H1 (cell line): Measurements from ENCODE around the gene NEK2. TPM values are rescaled to one million over a fixed set of nuclear protein-coding genes. Genes with fewer than 3 reads are reported as not detected.

ENCODE experiments used
- CTCF ChIA-PET: fragments of 300-600 bp; sonication (Branson Sonifier 250); formaldehyde crosslinking; loops from one replicate; lab custom pipeline; 2021; ENCODE audit not compliant: partially characterized antibody; lab: Charles Lee
- POLR2A ChIA-PET: fragments of 300-600 bp; sonication (Branson Sonifier 250); formaldehyde crosslinking; loops from one replicate; lab custom pipeline; 2021; ENCODE audit warnings: inconsistent platforms; ENCODE audit not compliant: partially characterized antibody; lab: Charles Lee
- DNase-seq, 2 experiments: peaks; one replicate each; pipeline versions ENCODE4 v3.0.0 to v3.0.0-alpha.2; 2010 to 2022; ENCODE audit warnings: low spot score in 2 of 2, low read depth in 1 of 2, mixed read lengths in 1 of 2
- FAIRE-seq: peaks from 2 replicates; lab custom pipeline; 2011; peaks lifted over from hg19 to GRCh38; lab: Jason Lieb, UNC
- H2AFZ ChIP-seq: 2 replicates; pipeline ENCODE4 v1.8.1; 2012; ENCODE audit warnings: low read length, inconsistent platforms
- H2AK5ac ChIP-seq: 2 replicates; pipeline ENCODE4 v1.6.1; 2013; ENCODE audit warnings: low read depth, low read length
- H2BK120ac ChIP-seq: replicated peaks from 2 replicates; pipeline ENCODE3; 2013; ENCODE audit warnings: low read depth, low read length, inconsistent platforms
- H2BK12ac ChIP-seq: 2 replicates; pipeline ENCODE4 v1.6.1; 2013; ENCODE audit warnings: low read depth, low read length
- H2BK15ac ChIP-seq: 2 replicates; pipeline ENCODE4 v1.6.1; 2013; ENCODE audit warnings: low read length
- H2BK20ac ChIP-seq: 2 replicates; pipeline ENCODE4 v1.6.1; 2013; ENCODE audit warnings: low read length
- H2BK5ac ChIP-seq: 2 replicates; pipeline ENCODE4 v1.6.1; 2013; ENCODE audit warnings: low read depth, low read length
- H3K14ac ChIP-seq: 2 replicates; pipeline ENCODE4 v1.6.1; 2013; ENCODE audit warnings: inconsistent platforms; ENCODE audit not compliant: insufficient read length
- H3K18ac ChIP-seq: 2 replicates; pipeline ENCODE4 v1.6.1; 2013; ENCODE audit warnings: low read length; ENCODE audit errors: extremely low read depth
- H3K23ac ChIP-seq: 2 replicates; pipeline ENCODE4 v1.6.1; 2013; ENCODE audit warnings: inconsistent platforms; ENCODE audit not compliant: insufficient read length
- H3K23me2 ChIP-seq: 2 replicates; pipeline ENCODE4 v1.6.1; 2013; ENCODE audit warnings: low read depth, low read length
- H3K27ac ChIP-seq: 2 replicates; pipeline ENCODE4 v1.6.1; 2011; ENCODE audit warnings: low read depth, low read length, inconsistent platforms
- H3K27me3 ChIP-seq, 4 experiments: replicated peaks in 1 of 4; 1 replicate in 1 of 4; 2 replicates in 3 of 4; pipeline versions ENCODE4 v1.6.1 to v1.8.1; 2011 to 2013; ENCODE audit warnings: low read length in 3 of 4, mild to moderate bottlenecking in 3 of 4, inconsistent platforms in 2 of 4, mixed read lengths in 2 of 4, moderate library complexity in 1 of 4; ENCODE audit not compliant: control insufficient read depth in 3 of 4, insufficient read depth in 3 of 4; ENCODE audit errors: extremely low read depth in 1 of 4
- H3K36me3 ChIP-seq, 4 experiments: 2 replicates each; pipeline versions ENCODE4 v1.6.1 to v1.8.1; 2011 to 2013; ENCODE audit warnings: mild to moderate bottlenecking in 4 of 4, low read length in 3 of 4, moderate library complexity in 2 of 4, control low read depth in 1 of 4, inconsistent platforms in 1 of 4; ENCODE audit not compliant: insufficient read depth in 4 of 4, control insufficient read depth in 2 of 4
- H3K4ac ChIP-seq: replicated peaks from 2 replicates; pipeline ENCODE3; 2013; ENCODE audit warnings: low read length, low read depth, mixed read lengths, inconsistent platforms; ENCODE audit not compliant: insufficient read length
- H3K4me1 ChIP-seq, 4 experiments: replicated peaks in 1 of 4; 1 replicate in 1 of 4; 2 replicates in 3 of 4; pipeline versions ENCODE4 v1.6.1 to v1.8.1; 2011 to 2013; ENCODE audit warnings: low read length in 3 of 4, inconsistent platforms in 2 of 4, mixed read lengths in 1 of 4; ENCODE audit not compliant: insufficient read depth in 4 of 4, control insufficient read depth in 3 of 4
- H3K4me2 ChIP-seq, 2 experiments: 2 replicates each; pipeline versions ENCODE4 v1.6.1 to v1.8.1; 2011 to 2013; ENCODE audit warnings: low read depth in 2 of 2, low read length in 2 of 2, control low read depth in 1 of 2, inconsistent platforms in 1 of 2, mild to moderate bottlenecking in 1 of 2; ENCODE audit not compliant: insufficient read depth in 1 of 2
- H3K4me3 ChIP-seq, 4 experiments: fragments of 200-600, 300-600 bp in 1 of 4; sonication (generic), shearing (Covaris generic), sonication (Bioruptor Twin) in 1 of 4; 2 replicates each; pipeline versions ENCODE4 v1.5.1 to v1.8.1; 2011 to 2016; ENCODE audit warnings: low read length in 4 of 4, low read depth in 3 of 4, control low read depth in 2 of 4, inconsistent platforms in 2 of 4, mild to moderate bottlenecking in 2 of 4, mixed read lengths in 1 of 4, moderate library complexity in 1 of 4; ENCODE audit not compliant: insufficient read depth in 2 of 4; ENCODE audit errors: extremely low read depth in 1 of 4
- H3K56ac ChIP-seq: replicated peaks from 2 replicates; pipeline ENCODE3; 2013; ENCODE audit warnings: low read depth, mild to moderate bottlenecking, mixed read lengths, low read length, inconsistent platforms; ENCODE audit not compliant: insufficient read length
- H3K79me1 ChIP-seq: 2 replicates; pipeline ENCODE4 v1.6.1; 2013; ENCODE audit warnings: low read depth, low read length, control low read depth
- H3K79me2 ChIP-seq, 2 experiments: 2 replicates each; pipeline versions ENCODE4 v1.6.1 to v1.8.1; 2012 to 2013; ENCODE audit warnings: low read length in 2 of 2, mild to moderate bottlenecking in 2 of 2, inconsistent platforms in 1 of 2; ENCODE audit not compliant: insufficient read depth in 2 of 2, control insufficient read depth in 1 of 2
- H3K9ac ChIP-seq, 4 experiments: replicated peaks in 1 of 4; 1 replicate in 1 of 4; 2 replicates in 3 of 4; pipeline versions ENCODE4 v1.6.1 to v1.8.1; 2011 to 2013; ENCODE audit warnings: low read depth in 3 of 4, low read length in 3 of 4, control low read depth in 2 of 4, mild to moderate bottlenecking in 2 of 4, moderate library complexity in 2 of 4, inconsistent platforms in 1 of 4; ENCODE audit errors: extremely low read depth in 1 of 4
- H3K9me3 ChIP-seq, 2 experiments: 2 replicates each; pipeline versions ENCODE4 v1.6.1 to v1.8.1; 2012 to 2013; ENCODE audit warnings: mild to moderate bottlenecking in 2 of 2, moderate library complexity in 2 of 2, control low read depth in 1 of 2, inconsistent platforms in 1 of 2, low read depth in 1 of 2, low read length in 1 of 2, mixed read lengths in 1 of 2; ENCODE audit not compliant: insufficient read depth in 2 of 2
- H4K20me1 ChIP-seq, 2 experiments: replicated peaks in 1 of 2; 2 replicates each; pipeline versions ENCODE3 to v1.8.1; 2011 to 2013; ENCODE audit warnings: inconsistent platforms in 2 of 2, low read length in 2 of 2, mild to moderate bottlenecking in 1 of 2; ENCODE audit not compliant: insufficient read depth in 2 of 2, control insufficient read depth in 1 of 2
- H4K5ac ChIP-seq: 2 replicates; pipeline ENCODE4 v1.6.1; 2013; ENCODE audit warnings: low read length, low read depth, mixed read lengths, inconsistent platforms; ENCODE audit not compliant: insufficient read length
- H4K8ac ChIP-seq: 2 replicates; pipeline ENCODE4 v1.8.0; 2013; ENCODE audit warnings: mild to moderate bottlenecking, moderate library complexity, low read length, inconsistent platforms; ENCODE audit not compliant: insufficient read depth; ENCODE audit errors: extremely low read depth
- H4K91ac ChIP-seq: replicated peaks from 2 replicates; pipeline ENCODE3; 2013; ENCODE audit warnings: low read length, mixed read lengths, inconsistent platforms; ENCODE audit not compliant: insufficient read length
- KDM1A ChIP-seq: fragments of 200-600, 300-600 bp; sonication (generic); IDR thresholded peaks from 2 replicates; pipeline ENCODE4 v1.7.1; 2016; ENCODE audit warnings: mild to moderate bottlenecking, low read length, borderline replicate concordance
- WGBS, 2 experiments: shearing (Covaris generic) in 1 of 2; methylation state at CpG; one replicate each; pipeline versions ENCODE4 v1.1.6 to v1.1.7; 2013 to 2015; ENCODE audit warnings: low lambda C conversion rate in 2 of 2, mixed read lengths in 2 of 2, inconsistent platforms in 1 of 2, low coverage in 1 of 2, missing lambda C conversion rate in 1 of 2; ENCODE audit not compliant: insufficient replicate concordance in 2 of 2, insufficient coverage in 1 of 2, insufficient read length in 1 of 2; ENCODE audit errors: extremely low coverage in 1 of 2, missing lambda C conversion rate in 1 of 2; 5-methylcytosine and 5-hydroxymethylcytosine counted together
- polyA plus RNA-seq, 7 experiments: library from polyadenylated mRNA; depleted of rRNA in 3 of 7; stranded (reverse) in 5 of 7; unstranded in 2 of 7; fragments of >200 nt in 5 of 7; fragments of 200-250 nt in 2 of 7; gene quantifications; 1 replicate in 5 of 7; 2 replicates in 1 of 7; 4 replicates in 1 of 7; pipeline versions ENCODE4 v1.2.1 to v1.2.3, GENCODE V29; 2011 to 2013; ENCODE audit warnings: missing spikeins in 2 of 7, mixed read lengths in 2 of 7
- total RNA-seq: library from RNA; stranded (reverse); fragmentation: NEBNext Ultra II Directional; extraction: Animal tissue kit (Norgen Biotek cat#: 25700); gene quantifications from 2 replicates; pipeline ENCODE4 v1.2.1, GENCODE V29; 2021

Gene NEK2
- total and polyA plus RNA-seq, 2 of the 8 experiments (the other 6 are each of a cell fraction or from before 2014, with no cell fraction given) = 8.4 to 22.9 TPM

GRCh38 chr1:211703812-211704537 is 28.6 kb upstream of the NEK2 start:
- peaks cover 1 to 12% (median 5%) of the 10 kb centered on the region in 4 experiments; a peak in 6 of 7 replicates for H3K27me3 ChIP-seq
- H3K56ac ChIP-seq = no peak overlapping the region
- H2BK5ac ChIP-seq = no peak overlapping the region
- CTCF ChIA-PET = interaction anchor here (0.7 to 3.6 kb wide), 5 partner anchors 19 to 1426 kb away, joined by 3 to 15 read pairs (median 3); no protein-coding TSS in a partner anchor
- no peaks in the 10 kb centered on the region for H3K9me3 ChIP-seq
- no peak overlapping the region for H3K27ac ChIP-seq
- H4K8ac ChIP-seq = no peak overlapping the region
- H2AFZ ChIP-seq = no peak overlapping the region; the same call in 1 of the 2 replicates
- no peak overlapping the region for H3K4me2 ChIP-seq
- H3K79me2 ChIP-seq = no peaks in the 10 kb centered on the region
- DNase-seq (no peak), FAIRE-seq (no peak)
- no peak overlapping the region for H2BK120ac ChIP-seq
- no peak overlapping the region for H2BK20ac ChIP-seq
- no peaks in the 10 kb centered on the region; a peak in 1 of 7 replicates for H3K4me1 ChIP-seq
- peaks cover 0 to 2% of the 10 kb centered on the region in 2 experiments for H4K20me1 ChIP-seq
- peaks cover 4% of the 10 kb centered on the region for H3K23me2 ChIP-seq
- no peaks in the 10 kb centered on the region for H3K79me1 ChIP-seq
- H2AK5ac ChIP-seq = no peak overlapping the region
- H2BK12ac ChIP-seq = no peak overlapping the region
- no peaks in the 10 kb centered on the region for H3K36me3 ChIP-seq
- POLR2A ChIA-PET = no interaction called here
- no peak overlapping the region for H3K23ac ChIP-seq
- no peak overlapping the region for H4K91ac ChIP-seq
- 74% methylated on average over 11 of the region's 11 CpGs; no CpG with 5 or more reads in 1 of the 2 experiments for whole genome bisulfite sequencing, 2 experiments
- H4K5ac ChIP-seq = no peak overlapping the region
- no peak overlapping the region for H2BK15ac ChIP-seq
- H3K4me3 ChIP-seq = no peak overlapping the region
- no peak overlapping the region for H3K14ac ChIP-seq
- H3K4ac ChIP-seq = no peak overlapping the region
- no peak overlapping the region for H3K18ac ChIP-seq
- no peak overlapping the region; a peak in 1 of 7 replicates for H3K9ac ChIP-seq
- TF ChIP-seq KDM1A = no peak
